Effector CD4-positive, alpha-beta T cell (primary cell): Measurements from ENCODE around the gene C4orf50.

Experiments
- DNase-seq: peaks from one replicate; pipeline ENCODE4 v3.0.0-alpha.2; 2020

C4orf50 gene

DNA sequence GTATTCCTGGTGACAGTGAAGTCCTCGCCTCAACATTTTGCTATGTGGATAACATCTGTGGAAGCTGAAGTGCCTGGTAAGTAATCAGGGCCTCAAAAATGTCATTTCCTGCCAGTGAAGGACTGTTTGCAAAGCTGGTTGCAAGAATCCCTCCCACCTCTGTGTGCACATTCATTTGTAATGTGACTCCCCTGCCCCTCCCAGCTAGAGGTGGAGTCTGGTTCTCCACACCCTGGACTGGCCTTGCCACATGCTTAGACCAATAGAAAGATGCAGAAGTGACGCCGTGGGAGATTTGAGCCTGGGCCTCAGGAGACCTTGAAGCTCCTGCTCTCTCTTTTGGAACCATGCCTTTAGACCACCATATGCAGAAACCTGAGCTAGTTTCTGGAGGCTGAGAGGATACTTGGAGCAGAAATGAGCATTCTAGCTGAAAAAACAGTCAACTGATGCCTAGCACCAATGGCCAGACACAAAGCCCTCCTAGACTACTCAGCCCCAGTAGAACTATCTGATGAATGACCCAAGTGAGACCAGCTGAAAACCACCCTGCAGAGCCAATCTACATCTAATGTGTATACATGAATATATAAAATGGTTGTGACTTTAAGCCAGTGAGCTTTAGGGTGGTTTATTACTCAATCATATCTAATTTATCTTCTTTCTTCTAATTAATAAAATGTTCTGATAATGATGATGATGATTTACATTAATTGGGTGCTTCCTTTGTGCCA is 77.6 kb downstream of the C4orf50 start:
- no peak for DNase-seq

DNA sequence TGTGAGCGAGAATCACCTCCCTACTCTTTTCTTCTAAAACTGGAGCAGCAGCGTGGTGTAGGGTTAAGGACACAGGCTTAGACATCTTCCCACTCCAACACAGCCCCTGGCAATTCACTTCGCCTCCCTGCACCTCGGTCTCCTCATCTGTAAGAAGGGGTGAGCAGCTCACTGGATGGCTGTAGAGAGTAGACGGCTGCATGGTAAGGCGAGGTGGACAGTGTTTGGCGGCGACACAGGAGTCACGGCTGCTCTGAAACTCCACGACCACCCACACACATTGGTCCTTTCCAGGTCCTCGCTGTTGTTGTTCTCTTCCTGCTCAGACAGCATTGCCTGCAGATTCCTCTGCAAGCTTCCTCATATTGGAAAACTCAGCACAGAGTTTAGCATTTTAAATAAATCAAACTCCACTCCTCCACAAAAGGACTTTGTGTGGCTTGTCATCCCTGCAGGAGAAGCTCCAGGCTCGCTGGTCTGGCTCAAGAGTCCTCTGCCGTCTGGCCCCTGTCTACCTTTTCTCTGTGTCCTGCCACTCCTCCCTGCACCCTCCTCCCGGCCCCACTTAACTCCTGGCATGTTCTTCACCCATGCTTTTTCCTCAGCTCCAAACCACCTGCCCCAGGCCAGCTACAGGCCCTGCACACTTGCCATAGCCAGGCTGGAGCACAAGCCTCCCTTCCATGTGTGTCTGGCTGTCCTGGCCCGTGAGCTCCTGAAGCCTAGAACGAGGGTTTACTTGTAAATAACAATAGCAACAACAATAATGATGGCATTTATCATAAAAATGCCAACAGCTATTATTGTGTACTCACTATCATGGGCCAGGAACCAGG is 84.0 kb downstream of the C4orf50 start:
- no peak for DNase-seq

DNA sequence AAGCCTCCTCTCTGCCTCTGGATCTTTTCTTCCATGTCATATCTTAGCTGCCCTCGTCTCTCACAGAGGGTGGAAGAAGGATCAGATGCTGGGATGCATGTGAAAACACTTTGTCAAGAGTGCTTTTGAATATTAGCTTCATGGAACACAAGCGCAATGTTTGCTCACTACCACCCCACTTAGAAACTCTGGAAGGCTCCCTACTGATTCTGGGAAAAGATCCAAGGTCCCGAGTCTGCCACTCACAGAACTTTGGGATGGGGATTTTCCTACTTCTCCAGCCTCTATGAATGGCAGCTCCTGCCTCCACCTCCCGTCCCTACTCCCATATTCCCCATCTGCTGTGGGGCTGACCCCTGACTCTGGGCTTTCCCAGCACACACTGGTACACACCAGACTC is 85.1 kb downstream of the C4orf50 start:
- DNase-seq, result no peak

DNA sequence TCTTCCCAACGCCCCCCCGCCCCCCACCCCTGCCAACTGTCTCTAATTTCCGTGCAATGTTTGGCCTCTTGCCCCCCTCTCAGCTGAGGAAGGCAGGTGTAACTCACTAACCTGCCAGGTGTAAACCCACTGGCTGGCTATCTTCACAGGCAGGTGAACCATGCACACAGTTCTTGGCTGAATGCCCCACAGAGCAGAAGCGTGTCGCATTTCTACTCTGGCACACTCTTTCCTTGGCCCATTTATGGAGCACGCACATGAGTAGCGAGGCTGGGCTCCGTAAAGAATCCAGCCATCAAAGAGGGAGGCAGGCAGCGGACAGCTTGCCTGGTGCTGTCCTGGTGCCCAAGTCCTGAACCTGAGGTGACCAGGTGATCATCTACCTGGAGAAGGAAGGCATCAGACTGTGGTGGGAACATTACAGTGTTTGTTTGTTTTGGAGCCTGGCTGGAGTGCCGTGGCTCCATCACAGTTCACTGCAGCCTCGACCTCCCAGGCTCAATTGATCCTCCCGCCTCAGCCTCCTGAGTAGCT is 86.1 kb downstream of the C4orf50 start:
- DNase-seq, result no peak

DNA sequence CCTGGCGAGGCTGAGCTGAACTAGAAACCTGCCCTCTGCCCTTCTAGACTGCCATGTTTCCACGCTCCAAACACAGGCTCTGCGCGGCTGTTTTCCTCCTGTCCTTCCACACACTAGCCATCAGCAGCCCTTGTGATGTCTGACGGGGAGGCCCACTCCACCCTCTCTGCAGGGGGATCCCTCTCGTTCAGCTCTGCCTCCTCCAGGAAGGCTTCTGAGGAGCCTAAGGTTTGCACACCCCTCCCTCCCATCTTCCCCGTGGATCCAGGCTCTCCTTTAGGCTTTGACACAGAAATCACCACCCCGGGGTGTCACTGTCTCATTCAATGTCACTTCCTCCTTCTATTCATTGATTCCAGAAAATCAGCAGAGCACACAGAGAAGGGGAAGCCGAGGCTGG is 86.7 kb downstream of the C4orf50 start:
- no peak for DNase-seq

DNA sequence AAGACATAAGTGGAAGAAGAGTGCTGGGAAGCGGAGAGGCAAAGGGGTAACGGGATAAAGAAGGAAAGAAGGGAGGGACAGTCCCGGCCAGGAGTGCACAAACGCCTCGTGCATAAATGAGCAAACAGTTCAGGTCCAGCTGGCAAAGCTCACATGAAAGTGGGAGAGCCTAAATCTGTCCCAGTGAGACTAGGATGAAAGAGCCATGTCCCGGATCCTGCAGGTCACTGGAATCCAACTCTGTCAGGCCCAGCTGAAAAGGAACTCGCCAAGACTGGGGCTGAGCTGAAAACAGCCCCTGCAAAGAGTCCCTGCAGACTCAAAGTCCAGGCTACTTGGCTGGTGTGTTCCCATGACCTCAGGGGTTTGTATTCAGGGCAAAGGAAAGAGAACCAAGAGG is 87.4 kb downstream of the C4orf50 start:
- DNase-seq, result no peak

DNA sequence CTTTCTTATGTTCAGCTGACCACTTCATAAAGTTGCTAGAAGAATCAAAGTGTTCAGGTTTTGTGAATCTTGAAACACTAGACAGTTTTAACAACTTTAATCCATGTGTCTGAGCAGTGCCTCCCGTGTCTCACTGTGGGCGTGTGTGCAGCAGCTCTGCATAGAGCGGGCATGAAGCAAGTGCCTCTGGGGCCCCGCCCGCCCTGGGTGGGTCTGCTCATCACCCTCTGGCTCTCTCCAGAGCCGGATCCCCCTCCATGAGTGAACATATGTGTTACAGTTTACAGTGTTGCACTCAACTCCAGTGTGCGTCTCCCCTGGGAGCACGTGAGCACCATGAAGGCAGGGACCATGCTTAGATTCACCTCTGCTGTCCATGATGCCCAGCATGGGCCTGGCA is 87.8 kb downstream of the C4orf50 start:
- no peak for DNase-seq

DNA sequence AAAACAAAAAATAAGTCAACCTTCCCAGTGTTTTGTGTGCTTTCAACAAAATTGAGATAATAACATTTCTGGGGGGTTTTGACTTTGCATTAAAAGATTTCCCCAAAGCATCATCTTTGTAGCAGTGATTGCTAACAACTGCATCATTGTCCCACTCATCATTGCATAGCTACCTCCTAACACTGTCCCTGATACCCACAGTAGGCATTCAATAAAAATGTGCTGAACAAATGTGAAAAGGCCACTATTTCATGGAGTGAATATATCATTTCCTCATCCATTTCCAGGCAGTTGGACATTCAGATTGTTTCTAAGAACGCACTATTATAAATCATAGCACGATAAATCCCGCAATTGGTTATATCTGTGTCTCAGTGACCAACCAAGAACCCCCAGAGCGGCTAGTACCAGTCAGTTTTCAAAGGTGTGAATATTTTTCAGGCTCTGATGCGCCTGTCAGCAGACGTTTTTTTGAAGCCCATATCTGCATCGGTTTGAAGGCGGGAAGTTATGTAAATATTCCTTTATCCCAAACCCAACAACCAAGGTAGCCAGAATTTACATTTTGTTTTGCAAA is 89.3 kb downstream of the C4orf50 start:
- no peak for DNase-seq

DNA sequence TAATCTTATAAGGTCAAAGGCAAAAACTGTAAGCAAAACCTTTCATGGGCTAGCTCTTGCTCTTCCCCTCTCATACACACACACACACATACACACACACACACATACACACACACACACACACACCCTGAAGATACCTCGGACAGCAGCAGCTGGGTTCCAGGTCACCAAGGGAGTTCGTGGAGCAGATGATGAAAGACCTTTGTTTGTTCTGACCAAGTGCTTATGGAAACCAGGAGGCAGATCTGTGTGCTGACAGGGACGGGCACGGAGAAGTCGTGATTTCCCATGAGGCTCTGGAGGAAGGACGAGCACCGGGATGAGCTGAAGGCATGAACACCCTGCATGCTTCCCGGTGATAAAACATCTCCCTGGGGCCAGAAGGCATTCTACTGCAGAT is 90.0 kb downstream of the C4orf50 start:
- no peak for DNase-seq

DNA sequence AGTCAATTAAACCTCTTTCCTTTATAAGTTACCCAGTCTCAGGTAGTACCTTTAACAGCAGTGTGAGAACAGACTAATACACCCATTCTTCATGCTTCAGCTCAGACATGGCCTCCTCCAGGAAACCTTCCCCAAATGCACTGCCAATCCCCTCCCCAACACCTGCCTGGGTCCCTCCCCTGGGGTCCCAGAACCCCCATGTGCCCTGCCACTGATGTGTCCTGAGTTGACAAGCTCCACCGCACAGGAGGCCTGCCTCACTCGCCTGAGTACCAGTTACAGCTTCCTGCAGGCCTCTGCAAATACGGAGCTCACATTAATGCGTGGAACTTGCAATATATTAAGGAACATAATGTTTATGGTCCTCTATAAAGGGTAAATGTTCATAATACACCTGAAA is 90.5 kb downstream of the C4orf50 start:
- DNase-seq, result no peak

DNA sequence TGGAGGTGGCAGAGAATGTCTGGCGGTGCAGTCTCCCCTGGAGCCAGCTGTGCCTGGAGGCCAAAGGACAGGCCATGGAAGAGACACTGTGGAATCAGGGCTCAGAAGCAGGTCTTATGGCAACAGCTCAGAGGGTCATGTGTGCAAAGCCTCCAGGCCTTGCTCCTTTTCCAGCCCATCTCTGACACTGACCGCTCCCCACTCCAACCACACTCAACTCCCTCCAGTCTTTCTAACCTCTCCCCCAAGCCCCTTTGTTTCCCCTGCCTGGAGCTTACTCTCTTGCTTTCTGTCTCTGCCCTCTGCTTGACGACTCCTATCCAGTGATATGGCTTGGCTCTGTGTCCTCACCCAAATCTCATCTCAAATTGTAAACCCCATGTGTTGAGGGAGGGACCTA is 91.1 kb downstream of the C4orf50 start:
- DNase-seq, result no peak

DNA sequence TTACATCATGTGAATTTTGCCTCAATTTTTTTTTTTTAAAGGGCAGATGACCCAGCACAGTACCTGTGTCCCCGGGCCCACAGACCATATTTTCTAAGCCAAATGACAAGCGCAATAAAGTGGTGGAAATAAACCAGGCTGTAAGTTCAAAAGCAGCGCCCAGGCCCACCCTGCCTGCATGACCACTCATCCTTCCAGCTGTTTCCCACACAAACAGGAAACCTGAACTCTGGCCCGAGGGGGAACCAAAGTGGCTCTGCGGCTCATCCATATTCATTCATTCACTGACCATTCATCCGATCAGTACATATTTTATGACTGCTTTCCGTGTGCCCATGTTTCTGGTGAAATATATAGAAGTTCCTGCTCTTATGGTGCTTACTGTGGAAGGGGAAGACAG is 91.6 kb downstream of the C4orf50 start:
- DNase-seq, result no peak

DNA sequence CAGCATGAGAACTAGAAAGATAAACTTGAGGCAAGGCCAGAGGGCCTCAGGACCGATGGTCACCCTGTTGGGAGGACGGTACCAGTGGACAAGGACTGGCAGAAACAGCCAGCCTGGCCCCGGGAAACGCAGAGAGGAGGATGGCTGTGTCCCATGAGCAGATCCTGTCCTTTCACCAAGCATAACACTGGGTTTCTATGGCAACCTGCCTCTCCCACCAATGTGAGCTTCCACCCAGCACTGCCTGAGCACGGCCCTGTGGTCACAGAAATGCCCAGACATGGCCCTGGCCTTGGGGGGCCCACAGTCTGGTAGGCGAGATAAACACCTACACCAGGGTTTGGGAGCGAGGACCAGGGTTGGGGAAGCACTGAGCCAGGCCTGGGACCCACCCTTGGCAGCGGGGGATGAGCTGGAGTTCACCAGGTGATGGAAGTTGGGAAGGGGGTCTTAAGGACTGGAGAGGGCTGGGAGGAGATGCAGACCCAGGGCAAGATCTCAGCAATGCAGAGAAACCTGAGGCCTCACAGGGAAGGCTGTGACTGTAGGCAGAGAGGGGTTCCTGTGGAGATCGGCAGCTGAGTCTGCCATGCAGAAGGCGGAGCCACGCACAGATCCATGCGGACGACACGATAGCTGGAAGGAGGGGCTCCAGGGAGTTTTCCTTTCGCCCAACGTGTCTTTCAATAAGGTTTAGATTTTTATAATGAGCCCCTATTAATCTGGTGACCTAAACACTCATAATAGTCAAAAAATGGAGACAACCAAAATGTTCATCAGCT is 92.6 kb downstream of the C4orf50 start:
- no peak for DNase-seq

DNA sequence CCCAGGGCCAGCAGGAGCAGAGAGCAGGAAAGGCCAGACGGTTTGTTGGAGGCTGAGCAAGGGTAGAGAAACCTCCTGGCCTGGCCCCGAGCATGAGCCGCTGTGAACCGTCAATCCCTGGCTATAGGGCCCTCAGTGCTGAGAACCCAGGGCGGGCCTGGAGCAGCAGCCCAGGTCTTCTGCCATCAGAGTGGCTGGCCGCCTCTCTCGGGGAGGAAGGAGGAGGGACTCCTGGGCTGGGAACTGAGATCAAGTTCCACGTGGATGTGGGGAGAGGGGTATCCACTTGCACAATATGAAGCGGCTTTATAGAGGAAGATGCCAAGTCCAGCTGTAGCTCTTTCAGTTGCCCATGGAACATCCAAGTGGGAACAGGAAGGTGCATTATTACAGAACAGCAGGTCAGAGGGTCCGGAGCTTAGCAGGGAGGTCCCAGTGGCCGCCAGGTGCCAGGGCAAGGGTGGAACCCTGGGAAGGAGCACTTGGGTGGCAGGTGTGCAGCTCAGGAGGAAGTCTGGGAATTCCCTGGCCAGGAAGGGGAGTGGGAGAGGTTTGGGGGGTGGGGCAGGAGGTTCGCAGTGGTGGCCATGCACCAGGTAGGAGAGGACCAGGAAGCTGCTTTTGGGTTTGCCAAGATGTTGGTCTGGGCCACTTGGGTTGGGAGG is 93.6 kb downstream of the C4orf50 start:
- DNase-seq, result no peak

DNA sequence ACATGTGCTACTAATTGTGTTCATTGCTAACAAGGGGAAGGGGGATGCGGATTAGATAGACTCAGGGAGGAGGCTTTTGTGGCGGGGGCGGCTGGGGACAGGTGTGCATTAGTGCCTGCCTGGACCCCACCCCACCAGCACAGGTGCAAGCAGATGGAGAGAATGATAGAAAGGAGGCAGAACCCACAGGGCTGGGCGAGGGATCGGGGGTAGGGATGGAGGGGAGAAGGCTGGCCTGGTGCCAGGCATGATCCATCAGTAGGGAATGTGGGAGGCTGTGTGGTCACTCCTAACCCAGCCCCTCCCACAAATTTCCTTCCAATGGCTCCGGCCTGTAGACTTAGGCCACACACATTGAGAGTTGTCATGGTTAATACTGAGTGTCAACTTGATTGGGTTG is 94.9 kb downstream of the C4orf50 start:
- DNase-seq, result no peak

DNA sequence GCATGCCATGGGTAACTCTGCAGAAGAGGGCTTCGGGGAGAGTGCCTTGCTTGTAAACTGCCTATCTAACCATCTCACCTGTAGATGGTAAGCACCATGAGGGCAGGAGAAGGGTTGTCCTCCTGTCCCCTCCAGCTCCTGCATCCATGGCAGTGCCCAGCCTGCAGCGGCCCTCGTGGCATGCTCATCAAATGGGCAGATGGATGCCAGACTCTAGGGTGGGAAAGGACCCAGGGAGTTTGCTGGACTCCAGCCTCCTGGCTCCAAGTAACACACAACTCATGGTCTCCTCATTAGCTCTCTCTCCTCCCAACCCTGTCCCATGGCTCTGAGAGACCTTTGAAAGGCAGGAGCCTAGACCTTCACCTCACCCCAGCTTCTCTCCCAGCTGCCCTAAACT is 95.7 kb downstream of the C4orf50 start:
- no peak for DNase-seq

DNA sequence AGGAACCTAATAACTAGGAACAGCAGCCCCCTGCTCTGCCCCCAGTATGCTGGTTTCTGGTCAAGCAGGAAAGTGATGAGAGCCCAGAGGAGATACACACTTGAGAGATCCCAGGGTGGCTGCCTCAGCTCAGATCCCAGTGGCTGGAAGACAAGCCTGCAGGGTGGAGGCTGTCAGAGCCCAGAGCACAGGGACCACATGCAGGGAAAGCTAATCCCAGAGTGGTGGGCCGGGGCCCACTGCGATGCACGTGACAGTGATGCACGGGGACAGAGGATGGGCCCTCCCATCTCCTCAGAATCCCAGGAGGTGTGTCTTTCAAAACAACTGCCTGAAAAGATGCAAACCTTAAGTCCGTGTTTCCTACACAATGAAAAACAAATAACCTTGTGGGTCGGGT is 96.2 kb downstream of the C4orf50 start:
- DNase-seq, result no peak

DNA sequence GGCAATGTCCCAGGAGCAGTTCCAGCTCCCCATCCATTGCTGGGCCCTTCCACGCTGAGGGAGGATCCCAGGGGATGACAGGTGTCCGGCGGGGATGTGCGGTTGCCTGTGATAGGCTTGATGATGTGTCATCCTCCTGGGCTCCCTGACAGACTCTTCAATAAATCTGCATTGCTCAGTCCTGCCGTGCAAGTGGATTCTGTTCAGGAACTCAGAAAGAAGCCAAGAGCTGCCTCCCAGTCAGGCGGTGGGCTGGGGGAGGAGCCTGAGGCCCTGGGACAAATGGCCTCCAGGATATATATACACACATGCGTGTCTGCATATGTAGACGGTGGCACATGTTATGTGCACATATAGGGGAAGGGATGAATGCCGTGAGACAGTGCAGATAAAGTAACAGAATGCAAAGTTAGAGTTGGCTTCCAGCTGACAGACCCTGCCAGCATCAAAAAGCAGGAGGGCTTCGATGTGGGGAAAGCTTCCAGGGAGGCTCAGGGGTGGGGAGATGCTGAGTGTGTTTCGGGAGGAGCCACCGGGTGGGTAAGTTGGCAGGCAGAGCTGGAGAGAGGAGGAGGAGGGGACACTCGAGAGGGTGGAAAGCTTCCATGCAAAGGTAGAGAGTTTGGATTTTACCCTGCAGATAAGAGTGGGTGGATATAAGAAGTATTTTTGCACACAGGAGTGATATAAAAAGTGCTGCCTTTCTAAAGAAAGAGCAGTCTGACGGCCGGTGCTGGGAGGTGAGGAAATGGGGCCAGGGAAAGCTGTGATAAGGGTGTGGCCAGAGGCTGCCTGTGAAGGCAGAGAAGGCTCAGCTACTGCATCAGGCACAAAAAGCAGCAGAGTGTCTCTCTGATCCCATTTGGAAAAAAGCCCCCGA is 96.9 kb downstream of the C4orf50 start:
- DNase-seq, result no peak

DNA sequence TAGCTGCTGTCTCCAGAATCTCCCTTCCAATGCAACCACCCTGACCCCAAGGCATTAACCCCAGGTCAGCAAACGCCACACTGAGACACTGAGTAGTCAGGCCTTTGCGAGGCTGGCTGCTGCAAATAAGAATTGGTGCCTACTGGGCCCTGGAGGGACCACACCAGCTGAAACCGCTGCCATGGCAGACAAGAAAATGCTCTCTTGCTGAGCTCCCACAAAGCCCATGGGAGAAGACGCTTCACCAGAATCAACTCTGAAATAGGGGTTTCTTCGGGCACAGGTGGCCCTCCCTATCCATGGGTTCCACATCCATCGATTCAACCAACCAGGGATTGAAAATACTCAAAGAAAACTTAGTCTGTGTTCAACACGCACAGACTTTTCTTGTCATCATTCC is 98.7 kb downstream of the C4orf50 start:
- no peak for DNase-seq

DNA sequence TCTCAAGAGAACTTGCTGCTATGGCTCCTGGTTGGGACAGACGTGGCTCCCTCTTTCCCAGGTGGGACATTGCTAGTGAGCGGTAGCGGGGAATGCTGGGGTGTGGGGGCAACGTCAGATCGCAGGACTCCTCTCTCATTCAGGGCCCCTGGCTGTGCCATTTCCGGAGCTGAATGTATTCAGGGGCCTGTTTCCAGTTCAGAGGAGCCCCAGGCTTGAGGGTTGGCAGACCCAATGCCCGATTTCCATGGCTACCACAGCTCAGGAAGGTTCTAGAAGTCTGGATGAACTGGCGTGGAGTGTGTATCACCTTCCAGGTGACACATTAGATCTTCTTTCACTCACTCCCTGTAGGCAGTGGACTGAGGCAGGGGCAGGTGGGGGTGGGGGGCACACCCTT is 99.2 kb downstream of the C4orf50 start:
- no peak for DNase-seq

DNA sequence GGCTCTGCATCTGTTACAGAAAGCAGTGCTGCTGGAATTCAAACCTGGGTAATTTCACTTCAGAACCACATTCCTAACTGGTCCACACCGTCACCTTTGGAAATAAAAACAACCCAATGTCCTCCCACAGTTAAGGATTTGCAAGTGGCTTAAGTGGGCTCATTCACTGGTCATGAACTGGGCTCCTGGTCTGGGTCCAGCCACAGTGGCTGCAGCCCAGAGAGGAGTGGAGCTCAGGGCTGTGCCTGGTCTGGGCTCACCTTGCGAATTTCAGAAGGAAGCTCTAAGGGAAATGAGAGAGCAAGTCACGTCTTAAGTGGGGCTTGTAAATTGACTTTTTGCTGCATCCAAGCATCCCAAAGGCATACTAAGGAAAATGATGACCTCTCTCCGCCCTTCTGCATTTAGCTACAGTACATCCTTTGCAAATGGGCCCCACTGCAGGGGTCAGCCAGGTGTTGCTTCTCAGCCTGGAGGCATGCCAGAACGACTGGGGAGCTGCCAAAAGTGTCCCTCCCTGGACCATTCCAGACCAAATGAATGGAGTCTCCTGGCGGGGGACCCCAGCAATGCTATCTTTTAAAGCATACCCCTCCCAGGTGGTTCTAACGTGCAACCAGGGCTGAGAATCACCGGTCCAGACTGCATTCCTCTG is 99.8 kb downstream of the C4orf50 start:
- DNase-seq, result no peak
